Measurements from ENCODE around the gene TIMD4.

- TF ChIP-seq CTCF (IDR thresholded peaks at IDR 0.05), result no peak
- TF ChIP-seq EP300 (IDR thresholded peaks at IDR 0.05), result no peak
- TF ChIP-seq POLR2A (IDR thresholded peaks at IDR 0.05), result no peak
These were observed 9.0 kb upstream of the TIMD4 start for GRCh38 chr5:156971848-156972525.
